ENCODE measurements around the gene SHROOM3. TPM values are rescaled to one million over a fixed set of nuclear protein-coding genes. Genes with fewer than 3 reads are reported as not detected.
A peak's percentile ranks its signal among the peaks of the same experiment; 100 is the strongest.

SHROOM3 gene
- total and polyA plus RNA-seq, 2 donors from 2014 or later = 5.5 to 67.3 TPM

GRCh38 chr4:76470532-76470931 is 35.5 kb downstream of the SHROOM3 start:
- FAIRE-seq (no peak), DNase-seq (no peak)
- Histone ChIP-seq H3K4me1 (ENCODE audit: control insufficient read depth in 2 of 3, insufficient read depth in 2 of 3, low read depth in 1 of 3, low read length in 3 of 3) (no peaks in the 10 kb centered on the region), H3K36me3 (ENCODE audit: control insufficient read depth in 2 of 3, insufficient read depth in 3 of 3, low read length in 3 of 3) (no peaks in the 10 kb centered on the region), H3K9ac (ENCODE audit: low read length in 3 of 3) (no peak overlapping the region), H3K9me3 (ENCODE audit: control insufficient read depth in 2 of 3, insufficient read depth in 1 of 3, low read length in 3 of 3) (no peaks in the 10 kb centered on the region), H3K4me3 (ENCODE audit: low read length in 3 of 3) (no peak overlapping the region), H3K27me3 (ENCODE audit: control insufficient read depth, insufficient read depth, low read length) (no peaks in the 10 kb centered on the region), H3K27ac (ENCODE audit: low read depth in 2 of 2, low read length in 2 of 2) (no peak overlapping the region)
- TF ChIP-seq CTCF (IDR thresholded peaks at IDR 0.05; ENCODE audit: borderline replicate concordance, extremely low read depth, insufficient read depth) = no peak
- intact Hi-C loops (cut with DNase I) = no loop called here

- TF ChIP-seq CTCF (IDR thresholded peaks at IDR 0.05; ENCODE audit: borderline replicate concordance, extremely low read depth, insufficient read depth) = no peak
- intact Hi-C loops (cut with DNase I) = no loop called here
- Histone ChIP-seq H3K36me3 (ENCODE audit: control insufficient read depth in 2 of 3, insufficient read depth in 3 of 3, low read length in 3 of 3) (no peaks in the 10 kb centered on the region), H3K4me3 (ENCODE audit: low read length in 3 of 3) (no peak overlapping the region), H3K27me3 (ENCODE audit: control insufficient read depth, insufficient read depth, low read length) (no peaks in the 10 kb centered on the region), H3K9me3 (ENCODE audit: control insufficient read depth in 2 of 3, insufficient read depth in 1 of 3, low read length in 3 of 3) (no peaks in the 10 kb centered on the region), H3K9ac (ENCODE audit: low read length in 3 of 3) (no peak overlapping the region), H3K27ac (ENCODE audit: low read depth in 2 of 2, low read length in 2 of 2) (no peak overlapping the region), H3K4me1 (ENCODE audit: control insufficient read depth in 2 of 3, insufficient read depth in 2 of 3, low read depth in 1 of 3, low read length in 3 of 3) (no peaks in the 10 kb centered on the region)
- FAIRE-seq (no peak), DNase-seq (no peak)
Measured at GRCh38 chr4:76476571-76476970, 41.5 kb downstream of the SHROOM3 start.

GRCh38 chr4:76484654-76485053 is 49.6 kb downstream of the SHROOM3 start:
- Histone ChIP-seq H3K27me3 (ENCODE audit: control insufficient read depth, insufficient read depth, low read length) (no peaks in the 10 kb centered on the region), H3K9me3 (ENCODE audit: control insufficient read depth in 2 of 3, insufficient read depth in 1 of 3, low read length in 3 of 3) (no peaks in the 10 kb centered on the region), H3K27ac (ENCODE audit: low read depth in 2 of 2, low read length in 2 of 2) (no peak overlapping the region), H3K4me3 (ENCODE audit: low read length in 3 of 3) (no peak overlapping the region), H3K4me1 (ENCODE audit: control insufficient read depth in 2 of 3, insufficient read depth in 2 of 3, low read depth in 1 of 3, low read length in 3 of 3) (peaks cover 0 to 15% (median 3%) of the 10 kb centered on the region in 3 donors), H3K36me3 (ENCODE audit: control insufficient read depth in 2 of 3, insufficient read depth in 3 of 3, low read length in 3 of 3) (no peaks in the 10 kb centered on the region), H3K9ac (ENCODE audit: low read length in 3 of 3) (no peak overlapping the region)
- intact Hi-C loops (cut with DNase I) = no loop called here
- no peak for DNase-seq
- no peak for FAIRE-seq
- no peak for TF ChIP-seq CTCF (IDR thresholded peaks at IDR 0.05; ENCODE audit: borderline replicate concordance, extremely low read depth, insufficient read depth)

- no peak overlapping the region for H3K4me3 ChIP-seq (ENCODE audit: low read length in 3 of 3)
- FAIRE-seq = no peak
- H3K36me3 ChIP-seq (ENCODE audit: control insufficient read depth in 2 of 3, insufficient read depth in 3 of 3, low read length in 3 of 3) = no peaks in the 10 kb centered on the region
- peak in 1 of 5 donors; percentile 41 for DNase-seq
- intact Hi-C loops (cut with DNase I) = no loop called here
- no peaks in the 10 kb centered on the region for H3K27me3 ChIP-seq (ENCODE audit: control insufficient read depth, insufficient read depth, low read length)
- H3K9ac ChIP-seq (ENCODE audit: low read length in 3 of 3) = no peak overlapping the region
- H3K4me1 ChIP-seq (ENCODE audit: control insufficient read depth in 2 of 3, insufficient read depth in 2 of 3, low read depth in 1 of 3, low read length in 3 of 3) = peaks cover 0 to 15% (median 3%) of the 10 kb centered on the region in 3 donors
- H3K9me3 ChIP-seq (ENCODE audit: control insufficient read depth in 2 of 3, insufficient read depth in 1 of 3, low read length in 3 of 3) = no peaks in the 10 kb centered on the region
- TF ChIP-seq CTCF (IDR thresholded peaks at IDR 0.05; ENCODE audit: borderline replicate concordance, extremely low read depth, insufficient read depth) = no peak
- no peak overlapping the region for H3K27ac ChIP-seq (ENCODE audit: low read depth in 2 of 2, low read length in 2 of 2)
Measured at GRCh38 chr4:76485450-76485849, 50.4 kb downstream of the SHROOM3 start.

Measured in kidney (tissue), 14 donors.